ENCODE measurements around the gene CSK.
"Not testable (repeated sequence)": the region's sequence is repeated elsewhere in the genome, so short reads cannot be mapped to it uniquely, and the experiment has no call there.

CSK gene

DNA sequence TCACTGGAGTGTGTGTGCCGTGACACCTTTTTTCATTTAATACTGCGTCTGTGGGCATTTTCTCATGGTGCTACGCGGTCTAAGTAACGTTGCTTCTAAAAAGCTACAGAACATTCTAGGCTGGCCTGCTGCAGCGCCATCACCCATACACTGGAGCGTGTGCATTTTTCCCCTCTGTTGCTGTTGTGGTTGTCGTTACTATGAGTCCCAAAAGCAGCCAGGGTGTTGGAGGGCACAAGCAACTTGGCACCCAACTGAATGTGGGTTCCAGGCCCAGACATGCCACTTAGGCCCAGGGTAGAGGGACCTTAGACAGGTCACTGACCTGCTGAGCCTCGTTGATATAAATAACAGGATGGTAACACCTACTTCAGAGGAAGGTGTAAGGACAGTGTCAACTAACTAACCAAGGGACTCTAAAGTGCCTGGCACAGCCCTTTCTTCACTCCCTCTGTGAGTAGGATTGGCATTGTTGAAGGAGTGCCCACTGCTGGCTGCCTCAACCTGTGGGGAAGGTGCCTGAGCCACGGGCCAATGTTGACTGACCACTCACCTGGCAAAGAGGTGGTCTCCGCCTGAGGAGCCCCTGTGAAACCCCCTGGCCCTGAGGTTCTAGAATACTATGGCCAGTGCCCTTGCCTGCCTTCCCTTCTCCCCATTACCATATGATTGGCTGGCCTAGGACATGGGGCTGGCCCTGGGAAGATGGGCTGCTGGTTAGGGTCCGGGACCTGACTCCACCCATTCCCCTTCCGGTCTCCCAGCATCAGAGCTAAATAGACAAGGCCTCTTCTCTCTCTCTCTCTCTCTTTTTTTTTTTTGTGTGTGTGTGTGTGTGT is 3.5 kb downstream of the CSK start:
- in situ Hi-C loops (cut with MboI; ENCODE audit: low sequenced_read_pairs): no loop called here

DNA sequence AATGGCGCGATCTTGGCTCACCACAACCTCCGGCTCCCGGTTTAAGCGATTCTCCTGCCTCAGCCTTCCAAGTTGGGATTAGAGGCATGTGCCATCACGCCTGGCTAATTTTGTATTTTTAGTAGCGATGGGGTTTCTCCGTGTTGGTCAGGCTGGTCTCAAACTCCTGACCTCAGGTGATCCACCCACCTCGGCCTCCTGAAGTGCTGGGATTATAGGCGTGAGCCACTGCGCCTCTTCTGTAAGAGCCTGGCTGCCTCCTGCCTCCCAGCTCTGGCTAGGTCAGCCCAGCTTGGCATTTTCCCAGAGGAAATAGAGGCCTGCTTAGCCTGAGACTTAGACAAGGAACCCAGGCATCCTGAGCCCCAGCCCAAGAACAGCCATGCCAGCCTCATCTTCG is 4.2 kb downstream of the CSK start:
- in situ Hi-C loops (cut with MboI; ENCODE audit: low sequenced_read_pairs): not testable (repeated sequence)

DNA sequence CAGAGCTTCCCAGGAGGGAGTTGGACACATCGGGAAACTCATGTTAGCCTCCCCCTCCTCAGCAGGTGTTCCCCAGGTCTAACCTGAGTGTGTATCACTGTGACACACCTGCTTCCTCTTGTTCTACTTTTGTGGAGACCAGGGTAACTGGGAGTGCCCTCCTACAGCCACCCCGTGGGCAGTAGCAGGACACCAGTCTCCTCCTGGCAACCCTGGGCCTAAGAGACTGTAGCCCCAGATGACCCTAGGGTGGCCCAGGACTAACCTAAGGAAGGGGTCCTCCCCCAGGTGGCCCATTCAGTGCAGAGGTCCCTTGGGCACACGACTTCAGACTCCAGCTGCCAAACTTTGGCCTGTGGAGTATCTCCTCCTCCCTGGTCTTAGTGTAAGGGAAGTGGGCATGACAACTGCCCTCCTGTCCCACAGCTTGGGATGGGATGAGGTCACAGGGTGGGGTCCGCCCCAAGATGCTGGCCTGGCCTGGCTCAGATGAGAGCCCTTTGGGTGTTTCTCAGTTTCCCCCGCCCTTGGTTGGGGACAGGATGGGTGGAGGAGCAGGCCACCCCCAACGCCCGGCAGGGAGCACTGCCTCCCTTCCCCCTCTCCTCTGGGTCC is 4.8 kb downstream of the CSK start:
- in situ Hi-C loops (cut with MboI; ENCODE audit: low sequenced_read_pairs): no loop called here

DNA sequence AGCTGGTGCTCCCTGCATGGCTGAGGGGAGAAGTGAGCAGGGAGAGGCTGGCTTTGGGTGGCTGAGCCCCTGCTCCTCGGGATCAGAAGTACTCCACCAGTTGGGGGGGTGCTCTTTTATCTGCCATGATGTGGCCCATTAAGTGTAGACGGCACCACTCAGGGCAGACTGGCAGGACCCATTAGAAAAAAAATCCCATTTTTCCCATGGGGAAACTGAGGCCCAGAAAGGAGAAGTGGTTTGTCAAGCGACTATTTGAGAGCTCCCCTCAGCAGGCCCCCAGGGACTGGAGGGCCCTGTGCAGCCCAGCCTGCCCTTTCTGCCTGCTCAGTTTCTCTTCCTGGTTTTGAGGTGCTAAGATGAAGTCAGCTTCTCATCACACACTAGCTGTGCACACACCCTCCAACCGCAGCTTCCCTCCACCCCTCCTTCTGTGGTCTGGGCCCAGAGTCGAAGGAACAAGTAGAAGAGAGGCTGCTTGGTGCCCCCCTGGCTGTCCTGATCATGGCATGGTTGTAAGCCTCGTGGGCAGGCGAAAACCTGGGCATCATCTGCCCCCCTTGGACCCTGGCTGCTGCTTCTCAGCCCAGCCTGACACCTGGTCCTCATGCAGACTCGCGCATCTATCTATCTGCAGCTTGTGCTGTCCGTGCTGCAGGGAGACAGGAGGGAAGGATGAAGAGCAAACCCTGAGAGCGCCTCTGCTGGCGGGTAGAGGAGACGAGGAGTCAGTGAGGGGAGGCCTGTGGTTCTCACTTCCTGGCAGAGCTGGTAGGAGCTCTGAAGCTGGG is 5.6 kb downstream of the CSK start:
- in situ Hi-C loops (cut with MboI; ENCODE audit: low sequenced_read_pairs): no loop called here

DNA sequence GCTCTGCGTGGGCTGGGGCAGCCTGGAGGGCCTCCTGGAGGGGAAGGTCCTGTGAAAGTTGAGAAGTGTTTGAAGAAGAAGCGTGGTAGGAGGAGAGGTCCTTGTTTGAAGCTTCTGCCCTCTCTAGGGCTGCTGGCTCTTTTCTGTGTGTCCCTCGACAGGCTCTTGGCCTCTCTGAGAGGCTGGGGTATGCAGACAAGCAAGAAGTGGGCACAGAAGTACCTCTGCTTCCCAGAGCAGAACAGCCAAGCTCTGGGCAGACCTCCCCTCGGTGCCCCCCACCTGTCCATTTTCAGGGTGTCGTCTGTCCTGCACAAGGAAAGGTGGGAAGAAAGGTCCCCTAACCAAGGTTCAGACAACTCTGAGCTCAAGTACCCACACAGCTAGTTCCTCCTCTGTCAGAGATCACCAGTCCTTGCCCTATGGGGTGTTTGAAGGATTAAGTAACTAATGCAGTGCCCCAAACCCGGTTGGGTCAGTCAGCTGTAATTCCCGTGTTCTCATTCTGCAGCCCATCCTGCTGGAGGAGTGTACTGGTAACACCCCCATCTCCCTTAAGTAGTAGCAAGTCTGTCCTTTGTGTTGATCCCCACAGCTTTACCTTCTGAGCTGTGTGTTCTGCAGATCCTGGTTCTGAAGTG is 6.3 kb downstream of the CSK start:
- in situ Hi-C loops (cut with MboI; ENCODE audit: low sequenced_read_pairs): no loop called here

DNA sequence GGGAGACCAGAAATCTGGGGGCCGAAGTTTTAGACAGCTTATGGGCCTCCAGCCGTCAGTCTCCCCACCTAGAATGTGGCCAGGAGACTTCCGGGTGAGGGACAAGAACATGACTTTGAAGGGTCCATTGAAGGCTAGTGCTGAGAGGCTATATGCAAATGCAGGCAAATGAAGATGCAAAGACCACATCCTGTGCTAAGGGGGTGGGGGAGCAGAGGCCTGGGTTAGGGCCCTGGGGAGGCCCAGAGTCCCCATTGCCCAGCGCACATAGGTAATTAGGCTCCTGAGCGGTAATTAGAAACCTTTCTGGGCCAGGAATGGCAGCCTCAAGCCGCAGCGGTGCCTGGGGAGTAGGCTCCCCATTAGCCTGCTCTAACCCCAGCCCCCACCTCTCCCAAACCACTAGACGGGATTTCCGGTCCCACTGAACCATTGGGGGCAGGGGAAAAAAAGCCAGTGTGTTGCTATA is 6.8 kb downstream of the CSK start:
- in situ Hi-C loops (cut with MboI; ENCODE audit: low sequenced_read_pairs): no loop called here

DNA sequence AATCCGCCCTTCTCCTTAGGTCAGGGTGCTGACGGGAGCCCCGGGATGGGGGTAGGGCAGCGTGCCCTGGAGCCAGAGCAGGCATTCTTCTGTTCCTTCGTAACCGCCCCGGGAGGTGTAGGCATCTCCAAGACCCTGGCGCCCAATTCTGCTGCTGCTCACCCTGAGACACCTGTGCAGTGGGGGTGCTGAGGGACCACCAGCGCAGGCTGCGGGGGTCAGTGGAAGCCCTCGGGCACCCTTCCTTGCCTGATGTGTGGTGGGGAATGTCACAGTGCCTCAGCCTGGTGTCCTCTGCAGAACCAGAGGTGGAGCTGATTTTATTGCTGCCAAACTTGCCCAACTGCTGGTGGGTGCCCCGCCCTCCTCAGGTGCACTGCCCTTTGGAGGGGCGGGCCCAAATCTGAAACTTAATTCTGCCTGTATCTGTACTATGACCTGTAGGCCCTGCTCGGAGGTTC is 7.3 kb downstream of the CSK start:
- in situ Hi-C loops (cut with MboI; ENCODE audit: low sequenced_read_pairs): no loop called here

DNA sequence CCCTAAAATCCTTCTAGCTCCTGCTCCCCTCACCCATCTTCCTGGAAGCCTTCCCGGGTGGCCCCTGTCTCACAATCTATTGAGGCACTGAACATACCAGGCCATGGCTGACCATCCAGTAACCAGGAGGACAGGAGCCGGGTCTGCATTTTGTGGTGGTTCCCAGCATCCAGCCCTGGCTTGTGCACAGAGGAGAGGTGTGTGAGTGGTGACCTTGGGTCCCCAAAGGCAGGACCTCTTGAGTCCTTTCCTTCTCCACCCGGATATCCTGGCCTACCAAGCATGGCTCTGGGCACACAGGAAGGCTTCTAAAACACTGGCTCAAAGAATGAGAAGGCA is 7.8 kb downstream of the CSK start:
- in situ Hi-C loops (cut with MboI; ENCODE audit: low sequenced_read_pairs): no loop called here

DNA sequence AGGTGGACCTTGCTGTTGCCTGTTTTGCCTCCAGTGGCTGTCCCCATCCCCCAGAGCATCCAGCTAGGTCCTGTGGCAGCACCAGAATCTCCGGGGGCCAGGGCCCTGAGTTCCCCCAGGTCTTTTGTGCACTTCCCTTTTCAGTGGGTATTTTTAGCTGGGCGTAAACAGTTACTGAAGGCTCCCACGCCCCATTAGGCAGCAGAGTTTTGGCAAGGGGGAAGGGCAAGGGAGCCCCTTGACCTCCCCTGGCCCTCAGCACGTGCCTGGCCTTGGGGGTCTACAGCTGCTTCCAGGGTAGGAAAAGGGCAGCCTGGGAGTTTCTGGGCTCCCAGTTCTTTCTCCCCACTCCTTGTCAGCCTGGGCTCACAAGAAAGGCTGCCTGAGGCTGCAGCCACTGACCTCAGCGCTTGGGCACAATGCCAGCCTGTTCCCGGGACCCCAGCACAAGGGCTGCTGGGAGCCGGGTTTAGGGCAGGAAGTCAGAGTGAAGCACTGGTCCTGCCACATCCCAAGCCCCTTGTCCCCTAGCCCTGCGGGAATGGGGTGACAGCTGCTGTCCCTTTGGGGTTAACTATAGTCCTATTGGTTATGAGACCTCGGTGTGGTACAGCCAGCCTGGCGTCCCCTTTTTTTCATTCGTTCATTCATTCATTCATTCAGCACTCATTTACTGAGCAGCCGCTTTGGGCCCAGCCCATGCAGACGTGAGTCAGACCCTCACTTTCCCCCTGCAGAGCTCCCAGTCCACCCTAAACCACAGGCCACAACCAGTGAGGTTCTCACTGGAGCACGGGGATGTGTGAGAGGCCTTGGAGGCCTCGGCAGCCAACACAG is 8.4 kb downstream of the CSK start:
- in situ Hi-C loops (cut with MboI; ENCODE audit: low sequenced_read_pairs): no loop called here

DNA sequence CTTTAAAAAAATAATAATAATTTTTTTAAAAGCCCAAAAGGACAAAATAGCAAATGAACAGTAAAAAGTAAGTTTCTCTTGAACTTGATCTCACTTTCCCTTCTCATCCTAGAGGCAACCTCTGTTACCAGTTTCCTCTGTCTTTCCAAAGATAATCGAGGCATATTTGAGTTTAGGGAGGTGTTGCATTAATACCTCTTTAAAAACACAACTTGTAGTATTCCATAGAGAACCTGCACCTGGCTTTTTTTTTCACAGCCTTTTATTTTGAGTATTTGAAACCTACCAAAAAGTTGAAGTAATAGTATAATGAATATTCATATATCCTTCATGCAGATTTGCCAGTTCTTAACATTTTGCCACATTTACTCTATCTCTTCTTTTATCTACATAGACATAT is 9.1 kb downstream of the CSK start:
- in situ Hi-C loops (cut with MboI; ENCODE audit: low sequenced_read_pairs): no loop called here

DNA sequence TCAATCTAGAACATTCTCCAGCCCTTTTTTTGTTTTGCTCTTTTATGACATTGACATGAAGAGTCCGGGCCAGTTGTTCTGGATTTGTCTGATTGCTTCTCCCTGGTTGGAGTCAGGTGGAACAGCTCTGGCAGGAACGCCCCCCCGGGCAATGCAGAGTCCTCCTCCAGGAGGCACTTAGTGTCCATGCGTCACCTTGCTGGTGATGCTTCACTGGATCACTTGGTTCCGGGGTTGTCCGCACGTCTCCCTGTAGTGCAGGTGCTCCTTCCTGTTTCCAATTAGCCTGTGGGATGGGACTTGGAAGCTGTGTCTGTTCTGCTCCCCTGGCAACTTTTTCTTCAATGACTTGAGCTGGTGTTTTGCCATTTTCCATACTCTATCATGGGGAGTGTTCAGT is 9.8 kb downstream of the CSK start:
- in situ Hi-C loops (cut with MboI; ENCODE audit: low sequenced_read_pairs): no loop called here

DNA sequence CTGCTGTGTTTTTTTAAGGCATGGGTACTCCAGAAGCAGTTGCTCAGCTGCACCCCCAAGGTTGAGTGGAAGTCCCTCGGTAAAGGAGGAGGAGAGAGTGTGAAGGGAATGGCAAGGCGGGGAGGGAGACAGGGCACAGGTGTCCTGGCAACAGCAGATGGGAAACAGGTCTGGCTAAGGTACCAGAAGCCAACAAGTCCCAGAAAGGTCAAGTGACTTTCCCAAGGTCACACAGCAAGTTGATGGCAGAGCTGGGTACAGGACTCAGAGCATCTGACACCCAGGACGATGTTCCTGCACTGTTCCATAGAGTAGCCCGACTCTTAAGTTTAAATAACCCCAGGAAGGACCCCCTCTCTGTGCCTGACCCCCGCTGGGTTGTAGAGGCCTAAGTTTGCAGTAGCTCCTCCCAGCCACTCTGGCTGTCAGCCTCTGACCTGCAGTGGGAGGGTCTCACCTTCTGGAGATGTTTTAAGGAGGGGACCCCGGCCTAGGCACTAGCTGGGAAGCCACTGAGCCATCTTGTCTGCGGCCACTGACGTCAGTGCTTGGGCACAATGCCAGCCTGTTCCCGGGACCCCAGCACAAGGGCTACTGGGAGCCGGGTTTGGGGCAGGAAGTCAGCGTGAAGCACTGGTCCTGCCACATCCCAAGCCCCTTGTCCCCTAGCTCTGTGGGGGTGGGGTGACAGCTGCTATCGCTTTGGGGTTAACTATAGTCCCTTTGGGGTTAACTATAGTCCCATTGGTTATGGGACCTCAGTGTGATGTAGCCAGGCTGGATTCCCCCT is 10.5 kb downstream of the CSK start:
- in situ Hi-C loops (cut with MboI; ENCODE audit: low sequenced_read_pairs): no loop called here

DNA sequence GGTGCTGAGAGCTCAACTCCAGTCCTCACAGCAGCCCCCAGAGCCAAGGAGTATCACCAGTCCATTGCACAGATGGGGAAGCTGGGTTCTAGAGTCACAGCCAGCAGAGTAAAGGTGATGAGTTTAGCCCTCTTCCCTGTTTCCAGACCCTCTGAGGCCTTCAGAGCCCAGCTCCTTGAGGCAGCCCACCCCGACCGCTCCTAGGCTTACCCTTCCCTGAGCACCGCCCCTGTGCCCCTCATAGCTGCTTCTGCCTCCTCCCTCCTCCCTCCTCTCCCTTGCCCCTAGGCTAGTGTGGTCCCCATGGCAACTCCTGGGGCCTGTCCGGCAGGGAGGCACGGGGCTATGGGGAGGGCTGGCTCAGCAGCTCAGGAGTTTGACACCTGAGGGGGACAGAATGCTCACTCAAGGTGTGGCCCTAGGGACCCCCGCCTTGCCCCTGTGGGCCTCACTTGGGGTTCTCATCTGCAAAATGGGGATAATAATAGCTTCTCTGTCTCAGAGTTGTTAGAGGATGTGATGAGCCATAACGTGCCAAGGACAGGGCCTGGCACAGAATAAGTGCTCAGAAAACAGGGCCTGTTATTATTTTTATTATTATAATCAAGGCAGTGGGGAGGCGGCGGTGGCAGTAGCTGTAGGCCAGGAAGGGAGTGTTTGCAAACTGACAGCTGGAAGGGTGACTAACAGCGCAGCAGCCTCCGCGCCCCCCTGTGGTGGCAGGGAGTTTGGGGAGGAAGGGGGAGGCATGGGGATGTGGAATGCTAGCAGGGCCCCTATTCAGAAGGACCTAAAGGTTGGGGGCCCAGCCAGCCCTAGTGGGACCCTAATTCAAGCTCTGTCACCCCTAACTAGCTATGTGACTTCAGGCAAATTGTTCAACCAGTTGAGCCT is 11.5 kb downstream of the CSK start:
- in situ Hi-C loops (cut with MboI; ENCODE audit: low sequenced_read_pairs): no loop called here

DNA sequence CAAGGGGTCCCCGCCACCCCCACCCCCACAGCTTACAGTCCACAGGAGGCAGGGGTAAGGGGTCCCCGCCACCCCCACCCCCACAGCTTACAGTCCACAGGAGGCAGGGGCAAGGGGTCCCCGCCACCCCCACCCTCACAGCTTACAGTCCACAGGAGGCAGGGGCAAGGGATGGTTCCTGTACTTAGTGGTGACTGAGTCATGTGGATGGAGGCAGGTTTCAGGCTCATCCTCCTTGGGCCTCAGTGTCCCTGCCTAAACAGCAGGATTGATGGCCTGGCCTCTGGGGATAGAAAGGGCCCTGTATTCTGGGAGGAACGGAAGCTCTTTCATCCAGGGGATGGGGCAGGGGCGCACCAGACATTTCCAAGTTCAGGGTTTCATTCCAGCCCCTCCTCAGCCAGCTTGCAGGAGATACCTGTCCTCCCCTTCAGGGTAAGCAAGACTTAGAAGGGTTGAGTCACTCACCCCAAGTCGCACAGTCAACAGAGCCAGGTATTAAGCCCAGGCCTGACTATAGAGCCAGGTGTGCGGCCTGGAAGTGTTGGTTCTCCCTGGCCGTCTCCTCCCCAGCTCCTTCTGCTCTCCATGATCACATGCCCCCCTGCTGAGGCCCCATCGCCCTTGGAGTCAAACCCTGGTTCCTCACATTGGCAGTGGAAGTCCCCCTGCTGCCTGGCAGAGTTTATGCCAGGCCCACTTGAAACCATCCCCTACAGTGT is 12.5 kb downstream of the CSK start:
- in situ Hi-C loops (cut with MboI; ENCODE audit: low sequenced_read_pairs): no loop called here

DNA sequence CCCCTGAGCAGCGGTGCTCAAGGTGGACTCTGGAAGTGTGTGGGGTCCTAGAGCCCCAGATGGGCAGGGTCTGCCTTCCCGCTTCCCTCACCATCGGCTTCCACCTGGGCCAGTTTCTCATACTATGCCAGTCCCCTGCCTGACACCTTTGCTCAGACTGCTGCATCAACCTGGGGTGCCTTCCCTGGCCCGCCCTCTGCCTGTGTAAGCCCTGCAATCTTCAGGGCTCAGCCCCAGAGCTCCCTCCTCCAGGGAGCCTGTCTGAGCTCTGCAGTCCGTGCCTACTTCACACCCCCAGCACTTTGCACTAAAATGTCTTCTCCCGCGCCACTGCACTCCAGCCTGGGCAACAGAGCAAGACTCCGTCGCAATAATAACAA is 13.1 kb downstream of the CSK start:
- in situ Hi-C loops (cut with MboI; ENCODE audit: low sequenced_read_pairs): no loop called here

DNA sequence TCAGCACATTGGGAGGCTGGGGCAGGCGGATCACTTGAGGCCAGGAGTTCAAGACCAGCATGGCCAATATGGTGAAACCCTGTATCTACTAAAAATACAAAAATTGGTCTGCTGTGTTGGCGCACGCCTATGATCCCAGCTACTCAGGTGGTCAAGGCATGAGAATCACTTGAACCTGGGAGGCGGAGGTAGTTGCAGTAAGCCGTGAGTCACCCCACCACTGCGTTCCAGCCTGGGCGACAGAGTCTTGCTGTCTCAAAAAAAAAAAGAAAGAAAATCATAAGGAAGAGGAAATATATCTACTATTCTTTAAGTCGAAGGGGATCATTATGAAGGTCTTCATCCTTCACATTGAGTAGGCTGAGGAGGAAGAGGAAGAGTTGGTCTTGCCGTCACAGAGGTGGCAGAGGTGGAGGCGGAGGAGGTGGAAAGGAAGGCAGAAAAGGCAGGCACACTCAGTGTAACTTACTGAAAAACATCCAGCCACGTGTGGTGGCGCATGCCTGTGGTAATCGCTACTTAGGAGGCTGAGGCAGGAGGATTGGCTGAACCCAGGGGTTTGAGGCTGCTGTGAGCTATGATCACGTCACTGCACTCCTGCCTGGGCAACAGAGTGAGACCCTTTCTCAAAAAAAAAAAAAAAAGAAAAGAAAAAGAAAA is 14.2 kb downstream of the CSK start:
- in situ Hi-C loops (cut with MboI; ENCODE audit: low sequenced_read_pairs): no loop called here

Data from HL-60/S4 (cell line).